GM10266 (cell line): ENCODE data around the gene DRG1.

Experiments
- DNase-seq: peaks from one replicate; pipeline ENCODE4 v3.0.0; 2012; ENCODE audit errors: extremely low spot score
- CTCF ChIP-seq: IDR thresholded peaks from 2 replicates; pipeline ENCODE4 v1.5.1; 2012; ENCODE audit warnings: mild to moderate bottlenecking, low read depth; ENCODE audit not compliant: control insufficient read depth, insufficient read depth; ENCODE audit errors: missing control alignments

The DRG1 gene

GRCh38 chr22:31443516-31443915, 44.1 kb downstream of the DRG1 start:
- no peak for DNase-seq
- no peak for TF ChIP-seq CTCF

DNA sequence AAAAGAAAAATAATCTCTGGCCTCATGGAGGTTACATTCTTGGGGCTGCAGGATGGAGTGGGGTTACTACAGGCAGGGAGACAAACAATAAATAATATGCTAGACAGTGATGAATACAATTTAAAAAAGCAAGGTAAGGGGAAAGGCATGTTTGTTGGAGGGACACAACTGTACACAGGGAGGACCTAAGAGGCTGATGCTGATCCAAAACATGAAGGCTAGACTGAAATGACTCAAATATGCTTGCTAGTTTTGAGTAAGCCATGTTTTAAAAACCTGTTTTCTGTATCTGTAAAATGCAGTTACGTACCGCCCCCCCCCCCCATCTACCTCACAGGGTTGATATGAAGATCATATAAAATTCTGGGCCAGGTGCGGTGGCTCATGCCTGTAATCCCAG, 46.2 kb downstream of the DRG1 start:
- no peak for TF ChIP-seq CTCF
- DNase-seq = no peak

GRCh38 chr22:31446208-31446607, 46.8 kb downstream of the DRG1 start:
- peak; percentile 17 for DNase-seq
- no peak for TF ChIP-seq CTCF

GRCh38 chr22:31446767-31447166, 47.4 kb downstream of the DRG1 start:
- no peak for DNase-seq
- TF ChIP-seq CTCF = no peak

DNA sequence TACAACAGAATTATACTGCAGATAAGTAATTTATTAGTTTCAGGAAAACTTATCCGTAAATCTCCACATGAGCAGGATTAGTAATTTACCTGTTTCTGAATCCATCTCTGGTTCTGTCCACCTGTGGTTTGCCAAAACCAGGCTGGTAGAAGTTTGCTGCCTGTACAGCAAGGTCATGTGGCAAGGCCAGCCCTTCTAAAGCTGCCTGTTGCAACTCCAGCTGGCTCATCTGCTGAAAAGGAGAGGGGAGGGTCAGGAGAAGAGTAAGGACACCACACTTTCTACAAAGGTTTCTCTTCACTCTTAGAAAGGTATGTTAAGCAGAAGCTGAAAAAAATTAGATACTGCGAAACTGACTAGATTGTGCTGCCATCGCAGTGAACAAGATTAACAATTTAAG, 47.9 kb downstream of the DRG1 start:
- TF ChIP-seq CTCF = no peak
- no peak for DNase-seq

DNA sequence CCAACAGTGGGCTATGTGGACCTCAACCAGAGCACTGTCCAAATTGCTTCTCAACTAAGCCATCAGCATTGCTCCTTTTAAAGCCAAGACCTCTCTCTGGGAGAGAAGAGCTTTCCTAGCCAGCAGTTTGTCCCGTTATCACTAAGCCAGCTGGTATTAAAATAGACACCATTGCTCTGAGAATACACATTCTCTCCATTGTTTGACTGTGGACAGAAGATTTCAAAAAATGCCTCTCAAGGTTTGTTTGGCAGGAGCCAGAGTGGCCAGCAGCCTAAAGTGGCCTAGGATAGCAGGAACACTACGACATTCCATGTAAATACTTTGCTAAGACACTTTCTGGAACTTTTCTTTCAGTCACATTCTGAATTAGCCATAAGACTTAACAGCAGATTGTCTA, 49.0 kb downstream of the DRG1 start:
- DNase-seq = no peak
- no peak for TF ChIP-seq CTCF

- TF ChIP-seq CTCF = no peak
- DNase-seq = no peak
These were observed 50.1 kb downstream of the DRG1 start for GRCh38 chr22:31449506-31449905.
